HepG2 (cell line): Measurements from ENCODE around the gene CCL24.

Experiments
- HNRNPUL1 ChIP-seq: fragments of 200-400 bp; formaldehyde crosslinking; IDR thresholded peaks from 2 replicates; pipeline ENCODE4 v1.6.1; 2017; ENCODE audit warnings: low read depth, mild to moderate bottlenecking, low read length, moderate library complexity
- HOXA7 ChIP-seq: sonication (generic); formaldehyde crosslinking; IDR thresholded peaks from 2 replicates; pipeline ENCODE4 v1.8.1; 2022; ENCODE audit warnings: mild to moderate bottlenecking, missing genetic modification reagents, moderate library complexity
- MXI1 ChIP-seq: IDR thresholded peaks from 3 replicates; pipeline ENCODE4 v1.6.1; 2012; ENCODE audit warnings: low read depth, low read length, inconsistent platforms, borderline replicate concordance
- PHF21A ChIP-seq: sonication (generic); formaldehyde crosslinking; IDR thresholded peaks from 2 replicates; pipeline ENCODE4 v1.5.0; 2020; ENCODE audit warnings: mild to moderate bottlenecking, missing genetic modification reagents
- ZNF142 ChIP-seq: sonication (generic); formaldehyde crosslinking; IDR thresholded peaks from 2 replicates; pipeline ENCODE4 v1.4.0; 2020; ENCODE audit warnings: missing genetic modification reagents
- ZNF749 ChIP-seq: sonication (generic); formaldehyde crosslinking; IDR thresholded peaks from 2 replicates; pipeline ENCODE4 v1.8.0; 2022; ENCODE audit warnings: mild to moderate bottlenecking, missing genetic modification reagents, moderate library complexity, borderline replicate concordance

DNA sequence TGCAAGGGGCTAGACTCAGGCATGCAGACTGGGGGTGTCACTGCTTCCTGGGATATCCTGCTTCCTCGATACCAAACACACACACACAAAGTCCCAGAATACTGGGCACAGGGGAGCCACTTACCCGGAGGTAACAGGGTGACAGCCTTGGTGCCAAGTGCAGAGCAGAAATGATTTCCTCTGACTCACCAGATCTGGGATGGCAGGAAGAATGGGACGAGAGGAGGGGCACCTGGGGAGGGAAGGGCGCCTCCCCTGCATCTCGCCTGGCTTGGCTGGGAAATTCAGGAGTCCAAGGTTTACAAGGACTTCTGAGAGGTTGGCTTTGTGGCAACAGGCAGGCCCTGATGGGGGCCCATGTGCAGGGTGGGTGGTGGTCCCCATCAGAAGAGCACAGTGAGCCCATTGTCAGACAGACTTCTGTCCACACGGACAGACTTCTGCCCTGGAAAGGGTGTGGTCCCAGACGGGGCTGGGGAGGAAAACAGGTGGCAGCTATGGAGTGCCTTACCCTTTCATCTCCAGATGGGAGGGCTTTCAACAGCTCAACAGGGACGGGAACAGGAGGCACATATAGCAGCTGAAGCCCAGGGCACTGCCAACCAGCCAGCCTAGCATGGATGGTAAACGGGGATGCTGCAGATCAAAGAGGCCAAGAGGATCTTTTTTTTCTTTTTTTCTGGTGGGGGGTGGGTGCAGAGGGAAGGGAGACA, 9.7 kb upstream of the CCL24 start:
- no peak for TF ChIP-seq HNRNPUL1
- no peak for TF ChIP-seq ZNF142 (CRISPR knock-in tag)
- no peak for TF ChIP-seq PHF21A (CRISPR knock-in tag)
- TF ChIP-seq MXI1 = no peak
- no peak for TF ChIP-seq HOXA7 (CRISPR knock-in tag)
- TF ChIP-seq ZNF749 (CRISPR knock-in tag) = no peak
